ENCODE data around the gene CAMTA1. TPM values are rescaled to one million over a fixed set of nuclear protein-coding genes. Genes with fewer than 3 reads are reported as not detected.

CAMTA1 gene
- total and polyA plus RNA-seq, 12 donors = 123 to 265 (median 142) TPM

GRCh38 chr1:7515904-7516303 lies 730.6 kb downstream of the CAMTA1 start:
- intact Hi-C loops (cut with DNase I) = no loop called here
- H3K4me1 ChIP-seq = peaks cover 0 to 27% (median 12%) of the 10 kb centered on the region in 9 donors
- WGBS, 2 donors = 88 to 89% methylated on average over 8 of the region's 8 CpGs
- H3K27me3 ChIP-seq = no peaks in the 10 kb centered on the region
- H3K36me3 ChIP-seq = no peaks in the 10 kb centered on the region
- H3K27ac ChIP-seq = peak overlapping the region in 1 of 10 donors; percentile 15
- DNase-seq = no peak
- no peaks in the 10 kb centered on the region for H3K9me3 ChIP-seq
- H3K4me3 ChIP-seq = no peak overlapping the region
- ATAC-seq = no peak
- TF ChIP-seq CTCF (IDR thresholded peaks at IDR 0.05) = no peak

- Histone ChIP-seq H3K4me3 (no peak overlapping the region), H3K36me3 (no peaks in the 10 kb centered on the region), H3K4me1 (peaks cover 0 to 27% (median 12%) of the 10 kb centered on the region in 9 donors), H3K27ac (peak overlapping the region in 1 of 10 donors; percentile 26), H3K9me3 (no peaks in the 10 kb centered on the region), H3K27me3 (no peaks in the 10 kb centered on the region)
- intact Hi-C loops (cut with DNase I) = no loop called here
- DNase-seq (peak in 1 of 2 donors; percentile 26), ATAC-seq (peak in 7 of 8 donors; percentile 38 to 84 (median 67))
- 34 to 49% methylated on average over 4 of the region's 4 CpGs for WGBS, 2 donors
- TF ChIP-seq CTCF (IDR thresholded peaks at IDR 0.05) = peak in 5 of 9 donors; percentile 9 to 39 (median 25)
Measured at GRCh38 chr1:7516341-7516740, 731.1 kb downstream of the CAMTA1 start.

GRCh38 chr1:7516929-7517328 lies 731.7 kb downstream of the CAMTA1 start:
- no peak for ATAC-seq
- H3K4me1 ChIP-seq = peaks cover 0 to 27% (median 12%) of the 10 kb centered on the region in 9 donors
- H3K9me3 ChIP-seq = no peaks in the 10 kb centered on the region
- H3K27me3 ChIP-seq = no peaks in the 10 kb centered on the region
- no peak overlapping the region for H3K4me3 ChIP-seq
- intact Hi-C loops (cut with DNase I) = no loop called here
- WGBS, 2 donors = 83% methylated on average over 5 of the region's 5 CpGs
- no peak for TF ChIP-seq CTCF (IDR thresholded peaks at IDR 0.05)
- peak overlapping the region in 2 of 10 donors; percentile 56 to 59 for H3K27ac ChIP-seq
- H3K36me3 ChIP-seq = no peaks in the 10 kb centered on the region
- DNase-seq = no peak

GRCh38 chr1:7517611-7518330 lies 732.5 kb downstream of the CAMTA1 start:
- 34 to 50% methylated on average over 10 of the region's 10 CpGs for WGBS, 2 donors
- intact Hi-C loops (cut with DNase I) = no loop called here
- Histone ChIP-seq H3K4me3 (no peak overlapping the region), H3K27me3 (no peaks in the 10 kb centered on the region), H3K27ac (peak overlapping the region in 8 of 10 donors; percentile 39 to 74 (median 60)), H3K9me3 (no peaks in the 10 kb centered on the region), H3K4me1 (peaks cover 0 to 31% (median 12%) of the 10 kb centered on the region in 9 donors), H3K36me3 (no peaks in the 10 kb centered on the region)
- TF ChIP-seq CTCF (IDR thresholded peaks at IDR 0.05) = no peak
- DNase-seq (peak in 1 of 2 donors; percentile 43), ATAC-seq (peak; percentile 66 to 95 (median 90))
